PFSK-1 (cell line): ENCODE results near the gene DAPL1.

ENCODE experiments used
- SIN3A ChIP-seq: IDR thresholded peaks from 2 replicates; pipeline ENCODE4 v1.6.1; 2012; ENCODE audit warnings: mild to moderate bottlenecking, low read length, moderate library complexity, borderline replicate concordance; ENCODE audit not compliant: insufficient read depth
- TAF1 ChIP-seq: IDR thresholded peaks from 2 replicates; pipeline ENCODE4 v1.6.1; 2012; ENCODE audit warnings: low read length, control low read depth, borderline replicate concordance; ENCODE audit not compliant: insufficient read depth
- TF ChIP-seq, protein P1 (sequence below), 2 experiments: IDR thresholded peaks; 2 replicates each; pipeline versions ENCODE4 v1.6.1 to v1.8.0; 2011 to 2012; ENCODE audit warnings: low read depth in 2 of 2, low read length in 2 of 2, control low read depth in 1 of 2, inconsistent platforms in 1 of 2, mild to moderate bottlenecking in 1 of 2, moderate library complexity in 1 of 2; ENCODE audit not compliant: insufficient read depth in 1 of 2

DNA sequence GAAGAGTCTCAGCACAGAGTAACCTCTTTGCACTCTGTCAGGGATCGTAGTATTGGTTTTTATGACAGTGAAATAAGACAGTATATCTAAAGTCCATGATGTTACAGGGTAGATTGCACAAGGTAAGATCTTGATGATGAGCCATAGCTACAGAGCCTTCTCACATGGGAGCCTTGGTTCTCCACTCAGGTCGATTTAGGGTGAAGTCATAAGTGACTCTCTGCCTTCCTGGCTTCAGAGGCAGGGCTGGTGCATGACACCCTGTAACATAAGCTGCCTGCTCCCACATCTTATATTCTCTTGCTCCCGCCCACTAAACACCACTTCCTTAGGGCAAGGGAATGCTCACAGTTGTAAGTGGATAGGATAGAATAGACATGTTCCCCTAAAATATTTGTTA lies 13.3 kb downstream of the DAPL1 start:
- TF ChIP-seq TAF1 (no peak), SIN3A (no peak)
- TF ChIP-seq, protein P1, sequence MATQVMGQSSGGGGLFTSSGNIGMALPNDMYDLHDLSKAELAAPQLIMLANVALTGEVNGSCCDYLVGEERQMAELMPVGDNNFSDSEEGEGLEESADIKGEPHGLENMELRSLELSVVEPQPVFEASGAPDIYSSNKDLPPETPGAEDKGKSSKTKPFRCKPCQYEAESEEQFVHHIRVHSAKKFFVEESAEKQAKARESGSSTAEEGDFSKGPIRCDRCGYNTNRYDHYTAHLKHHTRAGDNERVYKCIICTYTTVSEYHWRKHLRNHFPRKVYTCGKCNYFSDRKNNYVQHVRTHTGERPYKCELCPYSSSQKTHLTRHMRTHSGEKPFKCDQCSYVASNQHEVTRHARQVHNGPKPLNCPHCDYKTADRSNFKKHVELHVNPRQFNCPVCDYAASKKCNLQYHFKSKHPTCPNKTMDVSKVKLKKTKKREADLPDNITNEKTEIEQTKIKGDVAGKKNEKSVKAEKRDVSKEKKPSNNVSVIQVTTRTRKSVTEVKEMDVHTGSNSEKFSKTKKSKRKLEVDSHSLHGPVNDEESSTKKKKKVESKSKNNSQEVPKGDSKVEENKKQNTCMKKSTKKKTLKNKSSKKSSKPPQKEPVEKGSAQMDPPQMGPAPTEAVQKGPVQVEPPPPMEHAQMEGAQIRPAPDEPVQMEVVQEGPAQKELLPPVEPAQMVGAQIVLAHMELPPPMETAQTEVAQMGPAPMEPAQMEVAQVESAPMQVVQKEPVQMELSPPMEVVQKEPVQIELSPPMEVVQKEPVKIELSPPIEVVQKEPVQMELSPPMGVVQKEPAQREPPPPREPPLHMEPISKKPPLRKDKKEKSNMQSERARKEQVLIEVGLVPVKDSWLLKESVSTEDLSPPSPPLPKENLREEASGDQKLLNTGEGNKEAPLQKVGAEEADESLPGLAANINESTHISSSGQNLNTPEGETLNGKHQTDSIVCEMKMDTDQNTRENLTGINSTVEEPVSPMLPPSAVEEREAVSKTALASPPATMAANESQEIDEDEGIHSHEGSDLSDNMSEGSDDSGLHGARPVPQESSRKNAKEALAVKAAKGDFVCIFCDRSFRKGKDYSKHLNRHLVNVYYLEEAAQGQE (IDR thresholded peaks at IDR 0.05; ENCODE audit: insufficient read depth in 1 of 2, low read depth in 2 of 2, low read length in 2 of 2), result no peak
